SU-DHL-6 (cell line): ENCODE data around the gene OPN1MW2.
"Not testable (repeated sequence)": the region's sequence is repeated elsewhere in the genome, so short reads cannot be mapped to it uniquely, and the experiment has no call there.

ENCODE experiments used
- EZH2phosphoT487 ChIP-seq: fragments of 200-600 bp; sonication (generic), shearing (Covaris generic); conservative IDR thresholded peaks from 2 replicates; pipeline ENCODE4 v1.6.1; 2018; ENCODE audit warnings: mild to moderate bottlenecking, antibody characterized with exemption, low read length, moderate library complexity, mixed read lengths
- TF ChIP-seq, protein P1 (sequence below): fragments of 200-600 bp; sonication (generic); IDR thresholded peaks from one replicate; pipeline ENCODE4 v1.5.1; 2017; ENCODE audit warnings: antibody characterized with exemption, mild to moderate bottlenecking, low read length, moderate library complexity; ENCODE audit not compliant: insufficient read depth, poor library complexity, severe bottlenecking

DNA sequence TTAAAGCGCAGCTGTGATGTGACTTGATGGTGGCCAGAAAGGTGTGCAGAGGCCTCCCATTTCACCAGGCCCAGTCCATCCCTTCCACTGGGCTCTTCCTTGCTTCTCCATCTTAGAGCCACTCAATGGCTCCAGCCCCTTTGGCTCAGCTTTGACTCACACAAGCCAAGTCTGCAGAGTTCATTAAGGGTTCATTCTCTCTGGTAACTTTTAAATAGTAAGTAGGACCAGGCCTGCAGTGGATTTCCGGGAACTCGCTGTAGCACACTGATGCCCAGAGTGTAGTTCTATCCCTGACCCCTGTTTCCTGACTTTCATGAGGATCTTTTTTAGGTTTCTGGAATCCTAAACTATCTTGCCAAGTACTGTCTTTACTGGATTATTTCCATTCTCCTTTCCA lies 49.7 kb downstream of the OPN1MW2 start:
- TF ChIP-seq, protein P1, sequence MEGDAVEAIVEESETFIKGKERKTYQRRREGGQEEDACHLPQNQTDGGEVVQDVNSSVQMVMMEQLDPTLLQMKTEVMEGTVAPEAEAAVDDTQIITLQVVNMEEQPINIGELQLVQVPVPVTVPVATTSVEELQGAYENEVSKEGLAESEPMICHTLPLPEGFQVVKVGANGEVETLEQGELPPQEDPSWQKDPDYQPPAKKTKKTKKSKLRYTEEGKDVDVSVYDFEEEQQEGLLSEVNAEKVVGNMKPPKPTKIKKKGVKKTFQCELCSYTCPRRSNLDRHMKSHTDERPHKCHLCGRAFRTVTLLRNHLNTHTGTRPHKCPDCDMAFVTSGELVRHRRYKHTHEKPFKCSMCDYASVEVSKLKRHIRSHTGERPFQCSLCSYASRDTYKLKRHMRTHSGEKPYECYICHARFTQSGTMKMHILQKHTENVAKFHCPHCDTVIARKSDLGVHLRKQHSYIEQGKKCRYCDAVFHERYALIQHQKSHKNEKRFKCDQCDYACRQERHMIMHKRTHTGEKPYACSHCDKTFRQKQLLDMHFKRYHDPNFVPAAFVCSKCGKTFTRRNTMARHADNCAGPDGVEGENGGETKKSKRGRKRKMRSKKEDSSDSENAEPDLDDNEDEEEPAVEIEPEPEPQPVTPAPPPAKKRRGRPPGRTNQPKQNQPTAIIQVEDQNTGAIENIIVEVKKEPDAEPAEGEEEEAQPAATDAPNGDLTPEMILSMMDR = not testable (repeated sequence)
- not testable (repeated sequence) for TF ChIP-seq EZH2phosphoT487
